SK-N-SH (cell line): ENCODE measurements around the gene SYNE1. TPM values are rescaled to one million over a fixed set of nuclear protein-coding genes. Genes with fewer than 3 reads are reported as not detected.

Experiments
- CTCF ChIA-PET: fragments of 300-600, 350-600 bp; formaldehyde crosslinking; extraction: SDS; loops from one replicate; lab custom pipeline; 2021; lab: Yijun Ruan, JAX
- POLR2A ChIA-PET: fragments of 350-600 bp; sonication (Branson Sonifier 250); formaldehyde crosslinking; extraction: SDS; loops from one replicate; lab custom pipeline; 2020; ENCODE audit warnings: antibody characterized with exemption, inconsistent platforms; lab: Yijun Ruan, JAX
- DNase-seq: peaks from one replicate; pipeline ENCODE4 v3.0.0; 2012
- H2AFZ ChIP-seq: fragments of 200-600 bp; sonication (generic); 2 replicates; pipeline ENCODE4 v1.8.1; 2016; ENCODE audit warnings: antibody characterized with exemption, mild to moderate bottlenecking, low read depth
- H3F3A ChIP-seq: fragments of 200-600 bp; sonication (generic); replicated peaks from 2 replicates; pipeline ENCODE3; 2016; ENCODE audit warnings: antibody characterized with exemption, mild to moderate bottlenecking; ENCODE audit not compliant: insufficient read depth
- H3K27ac ChIP-seq, 2 experiments: fragments of 200-500 bp in 1 of 2; fragments of 200-600 bp in 1 of 2; sonication (Bioruptor generic) in 1 of 2; sonication (generic), shearing (Covaris generic) in 1 of 2; 2 replicates each; pipeline versions ENCODE4 v1.5.1 to v1.6.1; 2014 to 2016; ENCODE audit warnings: low read depth in 2 of 2, inconsistent platforms in 1 of 2, low read length in 1 of 2, mild to moderate bottlenecking in 1 of 2, mixed read lengths in 1 of 2
- H3K27me3 ChIP-seq: fragments of 200-600 bp; sonication (generic), shearing (Covaris generic); 2 replicates; pipeline ENCODE4 v1.6.1; 2016; ENCODE audit warnings: mixed run types; ENCODE audit not compliant: insufficient read depth
- H3K36me3 ChIP-seq, 2 experiments: fragments of 200-500 bp in 1 of 2; fragments of 200-600 bp in 1 of 2; sonication (Bioruptor generic) in 1 of 2; sonication (generic) in 1 of 2; replicated peaks in 1 of 2; 2 replicates each; pipeline versions ENCODE3 to v1.5.1; 2014 to 2016; ENCODE audit warnings: low read length in 1 of 2, mild to moderate bottlenecking in 1 of 2; ENCODE audit not compliant: insufficient read depth in 2 of 2, control insufficient read depth in 1 of 2
- H3K4me1 ChIP-seq, 2 experiments: fragments of 200-500 bp in 1 of 2; fragments of 200-600 bp in 1 of 2; sonication (Bioruptor generic) in 1 of 2; sonication (generic), shearing (Covaris generic) in 1 of 2; 2 replicates each; pipeline versions ENCODE4 v1.5.1 to v1.6.1; 2014 to 2016; ENCODE audit warnings: low read depth in 1 of 2, low read length in 1 of 2, mixed run types in 1 of 2; ENCODE audit not compliant: insufficient read depth in 2 of 2, control insufficient read depth in 1 of 2
- H3K4me2 ChIP-seq: fragments of 200-600 bp; sonication (generic), shearing (Covaris generic); 2 replicates; pipeline ENCODE4 v1.6.1; 2017; ENCODE audit warnings: mixed run types
- H3K4me3 ChIP-seq, 2 experiments: fragments of 200-500 bp in 1 of 2; fragments of 200-600 bp in 1 of 2; sonication (Bioruptor generic) in 1 of 2; sonication (generic), shearing (Covaris generic) in 1 of 2; 2 replicates each; pipeline versions ENCODE4 v1.5.1 to v1.8.1; 2014 to 2016; ENCODE audit warnings: low read depth in 2 of 2, inconsistent platforms in 1 of 2, low read length in 1 of 2, mild to moderate bottlenecking in 1 of 2, mixed read lengths in 1 of 2, moderate library complexity in 1 of 2
- H3K79me2 ChIP-seq: fragments of 200-600 bp; sonication (generic); 2 replicates; pipeline ENCODE4 v1.8.1; 2017; ENCODE audit warnings: mild to moderate bottlenecking; ENCODE audit not compliant: insufficient read depth
- H3K9ac ChIP-seq: fragments of 200-600 bp; sonication (generic); 2 replicates; pipeline ENCODE4 v1.6.1; 2017; ENCODE audit warnings: mixed run types
- H3K9me2 ChIP-seq: fragments of 200-600 bp; sonication (generic); 2 replicates; pipeline ENCODE4 v1.6.1; 2017; ENCODE audit warnings: mixed run types
- H3K9me3 ChIP-seq: fragments of 200-600 bp; sonication (generic); 2 replicates; pipeline ENCODE4 v1.6.1; 2017; ENCODE audit warnings: mixed run types, mild to moderate bottlenecking, moderate library complexity
- H4K20me1 ChIP-seq: fragments of 200-600 bp; sonication (generic); 2 replicates; pipeline ENCODE4 v1.6.1; 2017; ENCODE audit warnings: mild to moderate bottlenecking, mixed run types; ENCODE audit not compliant: insufficient read depth
- EZH2phosphoT487 ChIP-seq: fragments of 200-600 bp; sonication (generic); IDR thresholded peaks from 2 replicates; pipeline ENCODE4 v1.6.1; 2017; ENCODE audit warnings: low read depth, mixed run types, mild to moderate bottlenecking, antibody characterized with exemption, moderate library complexity, borderline replicate concordance
- FOSL2 ChIP-seq: IDR thresholded peaks from 2 replicates; pipeline ENCODE4 v1.4.0; 2012; ENCODE audit warnings: low read depth, mild to moderate bottlenecking, moderate library complexity, borderline replicate concordance
- FOXM1 ChIP-seq: IDR thresholded peaks from 2 replicates; pipeline ENCODE4 v1.4.0; 2012; ENCODE audit warnings: low read depth, mild to moderate bottlenecking
- MEF2A ChIP-seq: IDR thresholded peaks from 2 replicates; pipeline ENCODE4 v1.4.0; 2012; ENCODE audit warnings: low read depth, borderline replicate concordance
- MXI1 ChIP-seq: IDR thresholded peaks from 2 replicates; pipeline ENCODE4 v1.6.1; 2012; ENCODE audit warnings: mild to moderate bottlenecking, low read depth, low read length, improper control_type of control experiment
- POLR2AphosphoS5 ChIP-seq: IDR thresholded peaks from 2 replicates; pipeline ENCODE4 v1.6.1; 2012; ENCODE audit warnings: low read depth, low read length
- RCOR1 ChIP-seq: fragments of 150-350 bp; IDR thresholded peaks from 2 replicates; pipeline ENCODE4 v1.6.1; 2017; ENCODE audit warnings: antibody characterized with exemption, low read length
- SMC3 ChIP-seq: IDR thresholded peaks from 2 replicates; pipeline ENCODE4 v1.6.1; 2012; ENCODE audit warnings: low read depth, low read length, improper control_type of control experiment
- WGBS: methylation state at CpG from one replicate; pipeline ENCODE4 v1.1.6; 2017; ENCODE audit warnings: low lambda C conversion rate; 5-methylcytosine and 5-hydroxymethylcytosine counted together
- polyA plus RNA-seq, 3 experiments: library from polyadenylated mRNA; depleted of rRNA; stranded (reverse); fragments of >200 nt; gene quantifications; 2 replicates each; pipeline ENCODE4 v1.2.3, GENCODE V29; 2012
- TF ChIP-seq, protein P1 (sequence below): IDR thresholded peaks from 2 replicates; pipeline ENCODE4 v1.4.0; 2012; ENCODE audit warnings: low read depth, borderline replicate concordance
- TF ChIP-seq, protein P2 (sequence below): fragments of 150-350 bp; IDR thresholded peaks from 2 replicates; pipeline ENCODE4 v1.6.1; 2017; ENCODE audit warnings: antibody characterized with exemption, low read length, low read depth, borderline replicate concordance

The SYNE1 gene
- polyA plus RNA-seq, 1 of the 3 experiments (the other 2 are of a cell fraction) = 31.1 TPM

DNA sequence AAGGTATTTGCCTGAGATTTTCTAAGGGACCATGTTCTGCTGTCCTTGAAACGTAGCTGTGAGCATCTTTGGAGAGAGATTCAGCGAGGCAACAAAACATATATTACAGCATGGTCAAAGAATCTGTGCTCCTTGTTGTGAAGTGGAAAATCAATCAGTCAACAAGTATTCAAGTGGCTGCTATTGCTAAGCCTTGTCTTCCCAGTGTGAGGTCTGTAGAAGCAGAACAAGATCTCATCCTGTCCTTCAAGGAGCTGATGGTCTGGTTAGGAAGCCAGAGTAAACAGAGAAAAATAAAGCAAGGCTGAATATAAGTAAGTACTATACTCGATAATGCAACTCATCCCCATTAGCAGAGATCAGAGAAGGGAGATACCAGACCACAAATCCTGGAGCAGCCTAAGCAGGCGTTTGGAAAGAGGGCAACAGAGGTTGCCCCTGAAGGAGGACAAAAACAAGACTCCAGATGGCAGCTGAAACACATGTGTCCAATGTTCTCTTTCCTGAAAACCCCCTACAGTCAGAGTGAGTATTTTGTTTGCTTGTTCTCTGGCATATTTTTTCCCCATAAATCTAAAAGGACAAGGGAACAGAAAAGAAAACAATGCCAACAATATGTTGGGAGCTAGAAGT lies 392.0 kb downstream of the SYNE1 start:
- Histone ChIP-seq H3K27ac (no peak overlapping the region; a peak in 1 of 4 replicates), H3K4me2 (no peak overlapping the region), H3K4me1 (peaks cover 0 to 2% of the 10 kb centered on the region in 2 experiments; a peak in 1 of 4 replicates), H4K20me1 (no peaks in the 10 kb centered on the region), H3F3A (peaks cover 6% of the 10 kb centered on the region), H3K9me3 (no peaks in the 10 kb centered on the region), H3K4me3 (no peak overlapping the region), H3K9me2 (no peaks in the 10 kb centered on the region), H3K27me3 (no peaks in the 10 kb centered on the region), H3K36me3 (peaks cover 70 to 74% of the 10 kb centered on the region in 2 experiments), H3K79me2 (peaks cover 7% of the 10 kb centered on the region; the same call in 1 of the 2 replicates), H3K9ac (no peak overlapping the region), H2AFZ (no peak overlapping the region)
- no peak for TF ChIP-seq FOSL2
- TF ChIP-seq POLR2AphosphoS5 = no peak
- ChIA-PET POLR2A (no interaction called here), CTCF (interaction anchor here (1.3 to 1.4 kb wide), 2 partner anchors 22 to 24 kb away, joined by 3 to 5 read pairs; no protein-coding TSS in a partner anchor)
- 60% methylated on average over 4 of the region's 4 CpGs for WGBS
- DNase-seq = no peak

GRCh38 chr6:152241013-152241766 lies 396.0 kb downstream of the SYNE1 start:
- Histone ChIP-seq H3K9ac (no peak overlapping the region), H3K27me3 (no peaks in the 10 kb centered on the region), H3K4me3 (no peak overlapping the region), H3K36me3 (peaks cover 70 to 81% of the 10 kb centered on the region in 2 experiments)
- 85% methylated on average over 7 of the region's 7 CpGs for WGBS
- TF ChIP-seq EZH2phosphoT487 (no peak), SMC3 (no peak), MEF2A (no peak), FOXM1 (no peak), RCOR1 (no peak), MXI1 (no peak)
- TF ChIP-seq, protein P1, sequence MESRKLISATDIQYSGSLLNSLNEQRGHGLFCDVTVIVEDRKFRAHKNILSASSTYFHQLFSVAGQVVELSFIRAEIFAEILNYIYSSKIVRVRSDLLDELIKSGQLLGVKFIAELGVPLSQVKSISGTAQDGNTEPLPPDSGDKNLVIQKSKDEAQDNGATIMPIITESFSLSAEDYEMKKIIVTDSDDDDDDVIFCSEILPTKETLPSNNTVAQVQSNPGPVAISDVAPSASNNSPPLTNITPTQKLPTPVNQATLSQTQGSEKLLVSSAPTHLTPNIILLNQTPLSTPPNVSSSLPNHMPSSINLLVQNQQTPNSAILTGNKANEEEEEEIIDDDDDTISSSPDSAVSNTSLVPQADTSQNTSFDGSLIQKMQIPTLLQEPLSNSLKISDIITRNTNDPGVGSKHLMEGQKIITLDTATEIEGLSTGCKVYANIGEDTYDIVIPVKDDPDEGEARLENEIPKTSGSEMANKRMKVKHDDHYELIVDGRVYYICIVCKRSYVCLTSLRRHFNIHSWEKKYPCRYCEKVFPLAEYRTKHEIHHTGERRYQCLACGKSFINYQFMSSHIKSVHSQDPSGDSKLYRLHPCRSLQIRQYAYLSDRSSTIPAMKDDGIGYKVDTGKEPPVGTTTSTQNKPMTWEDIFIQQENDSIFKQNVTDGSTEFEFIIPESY = no peak
- TF ChIP-seq, protein P2, sequence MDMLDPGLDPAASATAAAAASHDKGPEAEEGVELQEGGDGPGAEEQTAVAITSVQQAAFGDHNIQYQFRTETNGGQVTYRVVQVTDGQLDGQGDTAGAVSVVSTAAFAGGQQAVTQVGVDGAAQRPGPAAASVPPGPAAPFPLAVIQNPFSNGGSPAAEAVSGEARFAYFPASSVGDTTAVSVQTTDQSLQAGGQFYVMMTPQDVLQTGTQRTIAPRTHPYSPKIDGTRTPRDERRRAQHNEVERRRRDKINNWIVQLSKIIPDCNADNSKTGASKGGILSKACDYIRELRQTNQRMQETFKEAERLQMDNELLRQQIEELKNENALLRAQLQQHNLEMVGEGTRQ = no peak
- TF ChIP-seq, all 33 proteins: peak for 0
- Histone ChIP-seq H3K79me2 (no peaks in the 10 kb centered on the region), H4K20me1 (no peaks in the 10 kb centered on the region), H3K4me2 (no peak overlapping the region), H2AFZ (no peak overlapping the region), H3K9me3 (no peaks in the 10 kb centered on the region), H3K27ac (no peak overlapping the region), H3K9me2 (no peaks in the 10 kb centered on the region), H3K4me1 (peaks cover 0 to 2% of the 10 kb centered on the region in 2 experiments; a peak in 1 of 4 replicates), H3F3A (no peaks in the 10 kb centered on the region)
- ChIA-PET POLR2A (no interaction called here), CTCF (interaction anchor here (0.6 to 1.3 kb wide), 3 partner anchors 27 to 1391 kb away, joined by 3 read pairs; no protein-coding TSS in a partner anchor)
- DNase-seq = no peak
